ENCODE measurements around the gene C6orf118. TPM values are rescaled to one million over a fixed set of nuclear protein-coding genes. Genes with fewer than 3 reads are reported as not detected.
A peak's percentile ranks its signal among the peaks of the same experiment; 100 is the strongest.

C6orf118 gene
- total RNA-seq, 1 donor from 2014 or later: not detected

DNA sequence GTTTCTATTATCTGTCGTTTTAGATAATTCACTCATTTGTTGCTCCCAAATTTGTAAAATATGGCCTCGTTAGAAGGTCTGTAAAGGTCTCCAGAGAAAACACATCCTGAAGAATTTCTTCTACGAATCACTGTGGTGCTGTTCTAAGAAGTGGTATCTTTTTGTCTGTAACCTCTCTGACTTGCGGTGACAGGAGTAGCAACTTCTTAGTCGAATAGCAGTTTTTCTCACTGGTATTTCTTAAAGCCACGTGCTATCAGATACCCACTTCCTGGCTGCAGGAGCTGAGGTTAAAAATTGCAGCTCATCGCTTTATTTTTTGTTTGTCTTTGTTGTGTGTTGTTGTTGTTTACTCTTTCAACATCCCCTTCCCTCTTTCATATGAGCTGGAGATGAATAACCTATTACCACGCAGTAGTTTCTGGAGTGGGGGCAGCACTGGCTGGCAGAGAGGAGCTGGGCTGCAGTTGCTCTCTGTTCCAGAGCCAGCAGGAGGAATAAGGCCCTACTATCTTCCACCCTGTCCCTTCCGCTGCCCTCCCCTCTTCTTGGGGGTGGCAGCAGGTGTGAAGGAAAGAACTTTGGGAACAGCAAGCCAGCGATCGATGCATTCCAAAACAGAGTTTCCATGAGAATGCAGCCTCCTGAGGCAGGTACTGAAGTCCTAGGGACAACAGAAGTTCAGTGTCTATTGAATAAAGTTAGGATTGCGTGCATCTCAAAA is 64.7 kb downstream of the C6orf118 start:
- no peak for DNase-seq (ENCODE audit: low read depth in 2 of 2)

DNA sequence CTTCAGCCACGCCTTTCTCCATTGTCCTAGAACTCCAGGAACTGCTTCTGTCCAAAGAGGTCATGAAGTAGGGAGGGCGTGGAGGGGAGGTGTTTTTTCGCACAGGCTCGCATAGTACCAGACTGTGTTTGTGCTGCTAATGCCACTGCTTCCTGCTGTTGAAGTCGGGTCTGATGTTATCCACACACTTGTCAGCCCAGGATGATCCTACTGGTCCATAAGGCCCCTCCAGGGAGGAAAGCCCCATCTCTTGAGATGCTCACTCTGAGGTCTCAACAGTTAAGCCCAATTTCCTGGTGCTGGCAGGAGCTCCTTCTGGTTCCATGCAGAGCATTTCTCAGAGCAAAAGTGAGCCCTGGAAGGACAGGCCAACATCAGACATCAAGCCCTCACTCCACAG is 65.6 kb downstream of the C6orf118 start:
- no peak for DNase-seq (ENCODE audit: low read depth in 2 of 2)

DNA sequence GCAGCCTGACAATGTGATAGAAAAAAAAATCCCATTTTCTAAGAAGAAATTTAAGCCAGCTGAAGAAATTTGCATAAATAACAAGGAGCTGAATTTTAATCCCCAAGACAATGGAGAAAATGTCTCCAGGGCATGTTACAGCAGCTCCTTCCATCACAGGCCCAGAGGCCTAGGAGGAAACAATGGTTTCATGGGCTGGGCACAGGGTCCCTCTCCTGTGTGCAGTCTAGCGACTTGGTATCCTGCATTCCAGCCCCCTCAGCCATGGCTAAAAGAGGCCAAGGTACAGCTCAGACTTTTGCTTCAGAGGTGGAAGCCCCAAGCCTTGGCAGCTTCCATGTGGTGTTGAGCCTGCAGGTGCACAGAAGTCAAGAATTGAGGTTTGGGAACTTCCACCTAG is 73.1 kb downstream of the C6orf118 start:
- DNase-seq (ENCODE audit: low read depth in 2 of 2): no peak

DNA sequence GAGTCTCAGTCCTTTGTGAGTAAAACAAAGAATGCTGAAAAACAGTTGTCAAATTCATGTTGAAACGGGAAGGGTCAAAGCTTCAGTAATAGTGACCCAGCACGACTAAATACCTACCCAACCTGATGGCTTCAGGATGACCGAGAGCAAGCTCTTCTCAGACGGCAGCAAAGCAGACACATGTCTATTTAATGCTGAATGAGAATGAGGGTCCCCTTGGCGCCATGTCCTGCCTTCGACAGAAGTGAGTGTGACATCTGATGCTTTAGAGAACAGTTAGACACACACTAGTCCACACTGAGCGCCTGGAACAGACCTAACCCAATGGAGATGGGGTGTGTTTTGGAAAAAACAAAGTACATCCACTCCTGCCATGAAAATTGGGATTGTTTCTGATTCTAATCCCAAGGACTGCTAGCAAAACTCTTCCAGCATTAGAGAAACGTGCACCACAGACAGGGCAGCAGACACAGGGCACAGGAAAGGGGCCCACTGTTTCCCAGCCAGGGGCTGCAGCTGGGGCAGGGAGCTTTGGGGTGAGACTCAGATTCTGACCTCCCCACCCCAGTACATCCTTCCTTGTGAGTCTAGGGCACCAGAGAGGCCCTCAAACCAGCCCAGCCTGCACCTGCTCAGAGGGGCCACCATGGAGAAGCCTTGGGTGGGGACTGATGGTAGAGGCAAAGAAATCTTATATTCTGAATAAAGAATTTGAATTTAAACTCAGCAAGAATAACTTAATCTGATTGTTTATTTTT is 76.5 kb downstream of the C6orf118 start:
- no peak for DNase-seq (ENCODE audit: low read depth in 2 of 2)

- peak; percentile 6 to 57 for DNase-seq (ENCODE audit: low read depth in 2 of 2)
These were observed 77.5 kb downstream of the C6orf118 start for GRCh38 chr6:165231581-165232561.

GRCh38 chr6:165231177-165231576 is 78.2 kb downstream of the C6orf118 start:
- no peak for DNase-seq (ENCODE audit: low read depth in 2 of 2)

Data from dermis microvascular lymphatic vessel endothelial cell (primary cell).